Uterus (tissue), 4 donors: ENCODE measurements around the gene FRMD5. TPM values are rescaled to one million over a fixed set of nuclear protein-coding genes. Genes with fewer than 3 reads are reported as not detected.

ENCODE experiments used
- DNase-seq, 2 donors: peaks; one replicate each; pipeline ENCODE4 v3.0.0-alpha.2; 2019 to 2020
- H3K27ac ChIP-seq, 2 donors: fragments of 200-600 bp; sonication (generic); 1 replicate in 1 of 2; 2 replicates in 1 of 2; pipeline ENCODE4 v1.5.1; 2016 to 2018
- H3K27me3 ChIP-seq, 2 donors: fragments of 200-600 bp; sonication (generic); one replicate each; pipeline ENCODE4 v1.5.1; 2018 to 2019; ENCODE audit warnings: control low read depth in 1 of 2
- H3K36me3 ChIP-seq, 2 donors: fragments of 200-600 bp; sonication (generic); one replicate each; pipeline ENCODE4 v1.5.1; 2019; ENCODE audit warnings: control low read depth in 1 of 2
- H3K4me1 ChIP-seq, 2 donors: fragments of 200-600 bp; sonication (generic); one replicate each; pipeline ENCODE4 v1.5.1; 2018 to 2019; ENCODE audit warnings: control low read depth in 1 of 2
- H3K4me3 ChIP-seq, 2 donors: fragments of 200-600 bp; sonication (generic); 1 replicate in 1 of 2; 2 replicates in 1 of 2; pipeline ENCODE4 v1.5.1; 2018 to 2019; ENCODE audit warnings: mild to moderate bottlenecking in 1 of 2
- H3K9me3 ChIP-seq, 2 donors: fragments of 200-600 bp; sonication (generic); one replicate each; pipeline ENCODE4 v1.5.1; 2019; ENCODE audit warnings: control low read depth in 1 of 2
- POLR2A ChIP-seq, 2 donors: fragments of 450-650 bp; IDR thresholded peaks; one replicate each; pipeline ENCODE4 v1.6.1; 2016; ENCODE audit warnings: antibody characterized with exemption in 2 of 2, mild to moderate bottlenecking in 1 of 2, moderate library complexity in 1 of 2
- intact Hi-C: fragments of 100-400 bp; cut with DNase I; formaldehyde crosslinking; loops from one replicate; pipeline ENCODE4 v1.15.1; 2023; ENCODE audit warnings: low total_unique reads
- total RNA-seq, 4 donors: library from RNA; depleted of rRNA in 3 of 4; stranded (reverse); fragments of >200 nt in 3 of 4; gene quantifications; one replicate each; pipeline versions ENCODE4 v1.1.0 to v1.2.4, GENCODE V29; 2014 to 2023
- TF ChIP-seq, protein P1 (sequence below), 4 experiments: fragments of 200-600 bp in 2 of 4; fragments of 450-650 bp in 2 of 4; sonication (generic) in 2 of 4; IDR thresholded peaks; one replicate each; pipeline ENCODE4 v1.5.1; 2016 to 2019; ENCODE audit warnings: antibody characterized with exemption in 4 of 4, mild to moderate bottlenecking in 2 of 4, moderate library complexity in 1 of 4
- donor health status: DM: yes; HTN: yes; CAD: no.

Gene FRMD5
- total RNA-seq, 4 donors from 2014 or later = 0.37 to 1.0 TPM; not detected in 2

DNA sequence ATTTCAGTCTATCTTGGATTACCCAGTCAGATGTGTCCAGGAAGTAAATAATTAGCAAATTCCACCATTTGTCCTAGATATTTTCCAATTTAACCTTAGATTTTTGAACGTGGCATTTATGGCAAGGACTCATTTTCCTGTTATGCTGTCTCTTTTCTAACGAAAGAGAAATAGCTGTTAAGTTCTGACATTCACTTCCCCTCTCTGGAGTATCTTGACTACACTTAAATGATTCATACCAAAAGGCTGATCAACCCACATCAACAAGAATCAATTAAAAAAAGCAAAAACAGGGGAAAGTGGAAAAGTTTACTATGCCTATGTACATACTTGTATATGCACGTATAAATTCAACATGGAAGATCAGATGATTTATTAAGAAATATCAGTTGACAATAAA is 149.9 kb downstream of the FRMD5 start:
- Histone ChIP-seq H3K27me3 (no peaks in the 10 kb centered on the region), H3K4me1 (no peaks in the 10 kb centered on the region), H3K4me3 (no peak overlapping the region), H3K27ac (no peak overlapping the region), H3K36me3 (no peaks in the 10 kb centered on the region), H3K9me3 (no peaks in the 10 kb centered on the region)
- TF ChIP-seq, protein P1, sequence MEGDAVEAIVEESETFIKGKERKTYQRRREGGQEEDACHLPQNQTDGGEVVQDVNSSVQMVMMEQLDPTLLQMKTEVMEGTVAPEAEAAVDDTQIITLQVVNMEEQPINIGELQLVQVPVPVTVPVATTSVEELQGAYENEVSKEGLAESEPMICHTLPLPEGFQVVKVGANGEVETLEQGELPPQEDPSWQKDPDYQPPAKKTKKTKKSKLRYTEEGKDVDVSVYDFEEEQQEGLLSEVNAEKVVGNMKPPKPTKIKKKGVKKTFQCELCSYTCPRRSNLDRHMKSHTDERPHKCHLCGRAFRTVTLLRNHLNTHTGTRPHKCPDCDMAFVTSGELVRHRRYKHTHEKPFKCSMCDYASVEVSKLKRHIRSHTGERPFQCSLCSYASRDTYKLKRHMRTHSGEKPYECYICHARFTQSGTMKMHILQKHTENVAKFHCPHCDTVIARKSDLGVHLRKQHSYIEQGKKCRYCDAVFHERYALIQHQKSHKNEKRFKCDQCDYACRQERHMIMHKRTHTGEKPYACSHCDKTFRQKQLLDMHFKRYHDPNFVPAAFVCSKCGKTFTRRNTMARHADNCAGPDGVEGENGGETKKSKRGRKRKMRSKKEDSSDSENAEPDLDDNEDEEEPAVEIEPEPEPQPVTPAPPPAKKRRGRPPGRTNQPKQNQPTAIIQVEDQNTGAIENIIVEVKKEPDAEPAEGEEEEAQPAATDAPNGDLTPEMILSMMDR (IDR thresholded peaks at IDR 0.05) = no peak
- TF ChIP-seq POLR2A (IDR thresholded peaks at IDR 0.05) = no peak
- DNase-seq = no peak
- intact Hi-C loops = no loop called here

DNA sequence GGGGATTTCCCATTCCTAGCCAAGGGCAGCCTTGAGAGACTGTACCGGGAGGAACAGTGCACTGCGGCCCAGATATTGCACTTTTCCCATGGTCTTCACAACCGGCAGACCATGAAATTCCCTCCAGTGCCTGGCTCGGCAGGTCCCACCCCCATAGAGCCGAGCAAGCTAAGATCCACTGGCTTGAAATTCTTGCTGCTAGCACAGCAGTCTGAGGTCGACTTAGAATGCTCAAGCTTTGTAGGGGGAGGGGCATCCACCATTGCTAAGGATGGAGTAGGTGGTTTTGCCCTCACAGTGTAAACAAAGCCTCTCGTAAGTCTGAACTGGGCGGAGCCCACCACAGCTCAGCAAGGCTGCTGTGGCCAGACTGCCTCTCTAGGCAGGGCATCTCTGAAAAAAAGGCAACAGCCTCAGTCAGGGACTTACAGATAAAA is 156.3 kb downstream of the FRMD5 start:
- H3K9me3 ChIP-seq = no peaks in the 10 kb centered on the region
- intact Hi-C loops = no loop called here
- H3K27ac ChIP-seq = no peak overlapping the region
- no peak overlapping the region for H3K4me3 ChIP-seq
- H3K36me3 ChIP-seq = no peaks in the 10 kb centered on the region
- H3K4me1 ChIP-seq = no peaks in the 10 kb centered on the region
- TF ChIP-seq, protein P1 (IDR thresholded peaks at IDR 0.05) = no peak
- no peak for TF ChIP-seq POLR2A (IDR thresholded peaks at IDR 0.05)
- H3K27me3 ChIP-seq = no peaks in the 10 kb centered on the region
- no peak for DNase-seq

DNA sequence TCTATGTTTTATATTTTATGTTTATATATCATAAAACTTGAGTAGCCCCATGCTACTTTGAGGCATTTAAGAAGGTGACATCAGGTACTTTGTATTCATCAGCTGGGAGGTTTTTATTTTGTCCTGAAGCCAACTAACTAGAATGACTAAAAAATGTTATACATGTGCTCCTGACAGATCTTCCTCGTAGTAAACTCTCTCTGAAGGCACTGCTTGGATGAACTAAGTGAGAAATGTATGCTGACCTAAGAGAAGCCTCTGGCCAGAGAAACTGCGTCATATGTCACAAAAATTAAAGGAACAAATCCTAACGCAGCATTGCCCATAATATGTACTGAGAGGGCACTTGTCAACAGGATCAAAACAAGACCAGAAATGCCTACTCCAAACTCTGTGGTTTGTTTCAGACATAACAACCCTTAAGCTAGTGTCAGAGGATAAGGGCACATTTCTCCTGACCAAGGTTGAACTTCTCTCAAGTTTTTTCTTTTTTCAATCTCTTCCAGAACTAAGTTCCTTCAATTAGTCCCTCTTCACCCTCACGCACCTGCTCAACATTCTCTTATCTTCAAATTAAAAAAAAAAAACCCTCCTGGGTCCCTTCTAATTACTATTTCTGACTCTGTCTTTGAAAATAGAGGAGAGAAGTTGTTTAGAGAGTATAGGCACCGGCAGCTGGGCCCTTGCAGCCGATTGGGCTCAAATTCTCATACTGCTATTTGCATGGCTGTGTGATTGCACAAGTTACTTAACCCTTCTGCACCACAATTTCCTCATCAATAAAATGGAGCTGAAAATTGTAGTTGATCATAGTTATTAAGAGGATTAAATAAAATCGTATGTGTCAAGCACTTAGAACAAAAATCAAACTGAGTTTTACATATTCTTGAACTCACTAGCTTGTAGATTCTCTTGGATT is 159.0 kb downstream of the FRMD5 start:
- no peak overlapping the region for H3K4me3 ChIP-seq
- no peaks in the 10 kb centered on the region for H3K36me3 ChIP-seq
- H3K27me3 ChIP-seq = no peaks in the 10 kb centered on the region
- H3K27ac ChIP-seq = no peak overlapping the region
- no peaks in the 10 kb centered on the region for H3K9me3 ChIP-seq
- intact Hi-C loops = no loop called here
- DNase-seq = no peak
- no peaks in the 10 kb centered on the region for H3K4me1 ChIP-seq
- TF ChIP-seq, protein P1 (IDR thresholded peaks at IDR 0.05) = no peak
- no peak for TF ChIP-seq POLR2A (IDR thresholded peaks at IDR 0.05)

DNA sequence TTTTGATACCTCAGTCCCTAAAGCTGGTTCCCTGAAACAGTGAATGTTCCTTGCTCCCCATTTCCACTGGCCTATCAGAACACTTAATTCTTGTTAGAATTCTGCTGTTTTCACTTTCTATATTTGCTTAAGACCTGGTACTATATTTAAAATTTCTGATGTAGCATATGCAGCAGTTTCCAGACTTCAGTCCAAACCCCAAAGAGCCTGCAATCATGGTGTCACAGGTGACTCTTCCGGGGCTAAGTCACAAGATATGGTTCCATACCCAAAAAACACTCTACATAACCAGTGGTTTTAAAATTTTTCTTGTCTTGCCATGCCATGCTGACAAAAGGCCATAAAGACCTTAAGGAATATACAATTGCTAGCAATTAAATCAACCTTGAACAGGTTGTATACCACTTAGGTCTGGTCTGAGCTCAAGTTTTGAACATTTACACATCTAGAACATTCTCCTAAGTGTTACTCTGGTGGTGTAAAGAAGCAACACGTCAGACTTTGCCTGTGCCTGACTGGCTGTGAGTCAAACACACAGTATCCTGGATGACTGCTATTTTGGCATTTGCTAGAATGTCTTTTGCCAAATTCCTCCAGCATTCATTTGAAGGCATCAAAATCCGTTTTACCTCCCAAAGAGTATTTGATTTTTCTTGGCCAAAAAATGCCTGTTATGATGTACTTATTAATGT is 160.0 kb downstream of the FRMD5 start:
- H3K27me3 ChIP-seq = no peaks in the 10 kb centered on the region
- TF ChIP-seq, protein P1 (IDR thresholded peaks at IDR 0.05) = no peak
- no peak for TF ChIP-seq POLR2A (IDR thresholded peaks at IDR 0.05)
- H3K4me3 ChIP-seq = no peak overlapping the region
- no peaks in the 10 kb centered on the region for H3K4me1 ChIP-seq
- no peaks in the 10 kb centered on the region for H3K9me3 ChIP-seq
- no peaks in the 10 kb centered on the region for H3K36me3 ChIP-seq
- no peak for DNase-seq
- no peak overlapping the region for H3K27ac ChIP-seq
- intact Hi-C loops = no loop called here

DNA sequence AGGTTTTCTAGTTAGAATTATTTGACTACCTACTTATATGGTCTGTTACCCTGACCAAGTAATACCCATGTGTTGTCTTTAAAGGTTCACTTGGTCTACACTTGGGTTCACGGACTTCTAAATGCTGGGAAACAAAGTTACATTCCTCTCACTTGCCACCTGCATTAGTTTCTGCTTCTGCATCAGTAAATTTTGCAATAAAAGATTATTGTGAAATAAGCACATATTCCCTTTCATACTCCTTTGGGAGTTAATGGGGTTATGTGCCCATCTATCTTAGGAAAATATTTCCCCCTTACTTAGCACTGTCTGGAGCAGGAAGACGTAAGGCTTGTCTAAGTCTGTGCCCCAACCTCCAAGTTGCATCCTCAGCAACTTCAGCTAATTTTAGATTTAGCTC is 160.7 kb downstream of the FRMD5 start:
- intact Hi-C loops = no loop called here
- no peak for DNase-seq

More for the DNA sequence above, 160.7 kb downstream of the FRMD5 start:
- Histone ChIP-seq H3K9me3 (no peaks in the 10 kb centered on the region), H3K27ac (no peak overlapping the region), H3K4me3 (no peak overlapping the region), H3K36me3 (no peaks in the 10 kb centered on the region), H3K27me3 (no peaks in the 10 kb centered on the region), H3K4me1 (no peaks in the 10 kb centered on the region)
- TF ChIP-seq POLR2A (IDR thresholded peaks at IDR 0.05) = no peak
- TF ChIP-seq, protein P1 (IDR thresholded peaks at IDR 0.05) = no peak
